CD4-positive, alpha-beta T cell treated with Interleukin-17A for 1 hour (primary cell): ENCODE data around the gene ART1.
"Not testable (repeated sequence)": the region's sequence is repeated elsewhere in the genome, so short reads cannot be mapped to it uniquely, and the experiment has no call there.

ENCODE experiments used
- DNase-seq: peaks from one replicate; pipeline ENCODE4 v3.0.0-alpha.2; 2020

The ART1 gene

GRCh38 chr11:3635641-3636375, 9.1 kb upstream of the ART1 start:
- no peak for DNase-seq

GRCh38 chr11:3637201-3637600, 7.7 kb upstream of the ART1 start:
- no peak for DNase-seq

GRCh38 chr11:3638513-3638912, 6.4 kb upstream of the ART1 start:
- no peak for DNase-seq

GRCh38 chr11:3639841-3640240, 5.1 kb upstream of the ART1 start:
- no peak for DNase-seq

GRCh38 chr11:3641191-3641590, 3.7 kb upstream of the ART1 start:
- DNase-seq, result no peak

GRCh38 chr11:3641701-3642070, 3.2 kb upstream of the ART1 start, which contains the start of gene ART5:
ART5 (minus strand) TSS chr11:3641992; CDS start chr11:3641862, 130 bp downstream.
- no peak for DNase-seq

- peak; percentile 84 for DNase-seq
Measured at GRCh38 chr11:3642071-3642951, 2.6 kb upstream of the ART1 start.

GRCh38 chr11:3643102-3643546, 1.8 kb upstream of the ART1 start:
- DNase-seq, result not testable (repeated sequence)

GRCh38 chr11:3645552-3645951, 624 bp downstream of the ART1 start:
- DNase-seq, result no peak

- DNase-seq, result not testable (repeated sequence)
Measured at GRCh38 chr11:3648843-3649242, 3.9 kb downstream of the ART1 start.

GRCh38 chr11:3649374-3649773, 4.4 kb downstream of the ART1 start:
- DNase-seq, result not testable (repeated sequence)

GRCh38 chr11:3652514-3652913, 7.6 kb downstream of the ART1 start:
- DNase-seq, result not testable (repeated sequence)

- DNase-seq, result no peak
Measured at GRCh38 chr11:3655547-3655946, 10.6 kb downstream of the ART1 start.

GRCh38 chr11:3657331-3657730, 12.4 kb downstream of the ART1 start:
- DNase-seq, result not testable (repeated sequence)

GRCh38 chr11:3658252-3658651, 13.3 kb downstream of the ART1 start:
- DNase-seq, result no peak

GRCh38 chr11:3659595-3660515, 14.9 kb downstream of the ART1 start:
- no peak for DNase-seq

GRCh38 chr11:3660960-3661359, 16.0 kb downstream of the ART1 start:
- no peak for DNase-seq

- DNase-seq, result no peak
Measured at GRCh38 chr11:3662856-3663255, 17.9 kb downstream of the ART1 start.

GRCh38 chr11:3664032-3664630, 19.2 kb downstream of the ART1 start:
- no peak for DNase-seq

- DNase-seq, result no peak
Measured at GRCh38 chr11:3665336-3666022, 20.6 kb downstream of the ART1 start.

- DNase-seq, result no peak
Measured at GRCh38 chr11:3666023-3666530, 21.1 kb downstream of the ART1 start.
